ENCODE measurements around the gene PTPN21.

The PTPN21 gene

DNA sequence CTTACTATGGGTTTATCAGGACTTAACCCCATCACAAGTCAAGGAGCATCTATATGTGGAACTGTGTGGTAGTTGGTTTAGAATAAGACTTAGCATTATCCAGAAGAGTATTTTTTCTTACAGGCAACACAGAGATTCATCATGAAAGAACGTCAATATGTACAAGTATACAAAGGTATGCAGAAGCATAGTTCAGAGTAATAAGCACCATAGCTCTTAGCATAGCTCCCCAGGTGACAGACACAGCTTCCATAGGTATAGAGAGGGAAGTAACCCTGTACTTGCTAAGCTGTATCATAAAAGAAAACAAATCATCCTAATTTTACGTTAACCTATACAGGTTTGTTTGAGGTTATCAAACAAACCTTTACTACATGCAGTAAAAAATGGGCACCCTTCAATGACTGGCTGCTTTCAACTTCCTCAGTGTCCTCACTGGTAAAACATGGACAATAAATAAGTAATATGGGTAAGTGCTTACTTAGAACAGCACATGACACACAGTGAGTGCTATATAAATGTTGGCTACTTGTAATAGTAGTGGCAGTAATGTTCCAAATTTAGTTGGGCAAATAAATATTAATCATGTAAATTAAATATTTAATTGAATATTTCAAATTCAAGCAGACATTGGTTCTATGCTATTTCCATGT is 50.9 kb downstream of the PTPN21 start:
- DNase-seq: no peak

DNA sequence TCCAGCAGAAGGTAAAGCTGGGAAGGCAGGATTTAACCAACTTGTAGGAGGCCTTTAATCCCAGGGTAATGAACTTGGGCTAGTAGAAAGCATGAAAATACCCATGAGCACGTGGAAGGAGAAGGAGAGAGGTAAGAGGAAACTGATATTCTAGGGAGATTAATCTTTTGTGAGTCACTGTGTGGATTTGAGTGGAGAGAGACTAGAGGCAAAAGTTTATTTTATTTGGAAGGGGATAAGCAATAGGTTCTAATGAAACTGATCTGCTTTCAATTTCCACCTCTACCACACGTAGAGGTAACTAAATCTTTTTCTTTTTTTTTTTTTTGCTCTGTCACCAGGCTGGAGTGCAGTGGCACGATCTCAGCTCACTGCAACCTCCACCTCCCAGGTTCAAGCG is 52.1 kb downstream of the PTPN21 start:
- no peak for DNase-seq

- DNase-seq: no peak
These were observed 54.2 kb downstream of the PTPN21 start for GRCh38 chr14:88500611-88501010.

GRCh38 chr14:88499225-88499624 is 55.6 kb downstream of the PTPN21 start:
- DNase-seq: no peak

GRCh38 chr14:88496414-88496813 is 58.4 kb downstream of the PTPN21 start:
- no peak for DNase-seq

DNA sequence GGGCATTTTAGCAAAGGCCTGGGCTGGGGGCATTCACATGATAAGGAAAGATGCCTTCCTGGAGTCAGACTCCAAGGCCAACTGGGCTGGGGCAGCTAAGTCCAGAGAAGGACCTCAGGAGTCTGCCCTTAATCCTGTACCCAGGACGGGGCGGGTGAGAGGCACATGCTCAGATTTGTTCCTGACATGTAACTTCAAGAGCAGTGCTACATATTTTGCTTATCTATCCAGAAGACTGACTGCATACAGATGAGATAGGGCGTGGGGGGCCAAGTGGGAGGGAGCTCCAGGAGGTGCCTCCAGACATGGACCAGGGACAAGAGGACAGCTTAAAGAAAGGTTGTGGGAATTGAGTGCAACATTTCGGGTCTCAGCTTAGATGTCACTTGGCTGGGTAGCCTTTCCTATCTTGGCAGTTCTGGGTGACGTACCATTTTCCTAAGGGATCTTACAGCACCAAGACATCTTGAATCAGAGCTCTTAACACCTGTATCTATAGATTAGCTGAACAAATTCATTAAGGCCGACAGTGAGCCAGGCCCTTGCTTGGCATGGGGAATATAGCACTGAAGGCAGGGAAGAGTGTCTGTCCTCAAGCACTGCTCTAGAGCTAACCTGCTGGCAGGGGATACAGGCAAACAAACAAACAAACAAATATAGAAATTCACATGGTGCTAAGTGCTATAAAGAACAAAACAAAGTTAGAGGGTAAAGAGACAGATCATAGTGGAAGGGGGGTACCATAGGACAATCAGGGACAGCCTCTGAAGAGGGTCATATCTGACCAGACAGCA is 61.2 kb downstream of the PTPN21 start:
- DNase-seq: no peak

DNA sequence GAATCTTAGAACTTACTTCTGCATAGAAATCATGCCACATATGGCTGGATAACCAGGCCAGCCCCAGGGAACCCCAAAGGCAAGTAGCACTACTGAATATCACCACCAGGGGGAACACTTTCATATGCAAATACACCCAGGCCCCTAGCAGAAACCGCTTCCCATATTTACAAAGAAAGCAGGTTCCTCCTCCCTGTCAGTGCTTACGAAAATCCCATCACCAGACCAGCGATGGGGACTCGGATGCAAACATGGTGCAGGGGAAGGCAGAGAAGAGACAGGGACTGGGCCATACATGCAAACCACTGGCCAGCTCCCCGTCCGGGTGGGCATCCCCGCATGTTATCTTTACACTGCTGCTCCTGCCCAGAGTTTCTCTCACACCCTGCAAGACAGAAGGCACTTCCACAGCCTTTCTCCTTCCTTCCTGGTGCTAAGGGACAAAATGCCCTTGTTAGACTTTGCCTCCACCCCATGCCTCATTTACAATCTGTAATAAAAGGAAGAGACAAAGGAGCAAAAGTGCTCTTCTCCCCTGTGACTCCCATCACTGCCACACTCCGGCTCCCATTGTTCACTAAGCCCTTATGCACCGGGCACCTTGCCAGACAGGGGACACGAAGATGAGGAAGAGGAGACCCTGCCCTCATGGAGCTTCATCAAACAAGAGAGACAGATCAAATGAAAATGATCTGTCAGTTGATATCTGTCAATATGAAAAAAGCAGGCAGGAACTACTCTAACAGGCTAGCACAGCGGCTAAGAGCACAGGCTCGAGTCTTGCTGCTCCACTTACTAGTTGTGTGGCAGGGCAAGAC is 62.3 kb downstream of the PTPN21 start:
- DNase-seq: peak; percentile 68

DNA sequence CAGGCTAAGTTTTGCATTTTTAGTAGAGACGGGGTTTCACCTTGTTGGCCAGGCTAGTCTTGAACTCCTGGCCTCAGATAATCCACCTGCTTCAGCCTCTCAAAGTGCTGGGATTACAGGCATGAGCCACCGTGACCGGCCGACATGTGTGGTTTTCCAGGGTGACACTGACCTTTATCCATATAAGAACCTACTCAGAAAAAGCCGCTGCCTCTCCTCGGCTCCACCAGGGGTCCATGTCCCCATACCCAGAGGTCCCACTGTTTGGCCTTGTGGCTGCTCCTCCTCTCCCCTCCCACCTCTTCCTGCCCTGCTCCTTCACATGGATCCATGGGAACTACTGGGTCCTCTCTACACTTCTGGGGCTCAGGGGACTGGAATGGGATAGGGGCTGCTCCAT is 64.6 kb downstream of the PTPN21 start:
- DNase-seq: no peak

DNA sequence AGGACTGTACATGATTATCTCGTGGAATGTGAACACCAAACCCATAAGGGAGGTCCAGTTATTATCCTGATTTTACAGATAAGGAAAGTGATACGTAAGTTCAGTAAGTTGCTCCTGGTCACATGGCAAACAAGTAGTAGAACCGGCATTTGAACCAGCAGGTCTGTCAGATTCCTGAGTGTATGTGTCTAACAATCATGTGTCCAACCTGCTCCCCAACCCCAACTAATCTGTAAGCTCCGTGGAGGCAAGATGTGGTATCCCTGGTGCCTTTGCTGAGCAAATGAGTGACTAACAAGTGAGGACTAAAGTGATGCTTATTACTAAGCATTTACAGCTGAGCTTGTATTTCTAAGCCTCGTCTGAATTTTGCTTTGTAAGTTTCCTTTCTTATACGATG is 65.9 kb downstream of the PTPN21 start:
- no peak for DNase-seq

DNA sequence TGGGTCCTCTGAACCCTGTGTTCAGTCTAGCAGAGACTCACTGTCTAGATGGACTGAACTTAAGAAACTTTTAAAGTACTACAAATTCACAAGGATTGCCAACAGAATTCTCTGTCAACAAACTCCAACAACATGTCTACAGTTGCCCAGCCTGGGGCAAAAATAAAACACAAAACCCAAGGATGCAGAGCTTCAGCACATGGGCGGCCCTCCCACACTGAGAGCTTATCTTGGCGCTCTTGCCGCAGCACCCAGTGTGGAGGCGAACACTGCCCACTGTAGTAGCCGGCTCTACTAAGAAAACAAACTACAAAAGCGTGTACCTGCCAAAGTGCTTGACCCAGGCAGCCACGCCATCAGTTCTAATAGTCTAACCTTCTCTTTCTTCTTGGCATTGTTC is 66.7 kb downstream of the PTPN21 start:
- DNase-seq: no peak

GRCh38 chr14:88482524-88482923 is 72.3 kb downstream of the PTPN21 start:
- DNase-seq: no peak

DNA sequence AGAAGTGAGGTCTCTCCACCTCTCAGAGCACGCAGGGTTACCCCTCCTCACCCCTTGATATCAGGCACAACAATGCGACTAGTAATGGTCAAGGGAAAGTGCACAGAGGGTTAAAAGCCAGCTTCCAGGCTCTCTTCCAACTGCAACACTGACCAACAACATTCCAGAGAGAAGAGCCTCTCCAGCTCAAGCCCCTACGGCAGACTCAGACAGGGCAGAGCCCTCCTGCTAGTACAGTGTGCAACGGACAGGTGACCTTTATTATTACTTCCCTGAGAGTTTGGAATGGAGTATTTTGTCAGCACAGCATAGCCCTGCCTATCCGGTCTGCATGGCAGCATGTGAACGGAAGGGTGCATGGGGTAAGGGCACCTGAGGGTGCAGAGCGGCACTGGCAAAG is 73.0 kb downstream of the PTPN21 start:
- no peak for DNase-seq

GRCh38 chr14:88481059-88481458 is 73.7 kb downstream of the PTPN21 start:
- no peak for DNase-seq

GRCh38 chr14:88479574-88479987 is 75.2 kb downstream of the PTPN21 start:
- DNase-seq: no peak

DNA sequence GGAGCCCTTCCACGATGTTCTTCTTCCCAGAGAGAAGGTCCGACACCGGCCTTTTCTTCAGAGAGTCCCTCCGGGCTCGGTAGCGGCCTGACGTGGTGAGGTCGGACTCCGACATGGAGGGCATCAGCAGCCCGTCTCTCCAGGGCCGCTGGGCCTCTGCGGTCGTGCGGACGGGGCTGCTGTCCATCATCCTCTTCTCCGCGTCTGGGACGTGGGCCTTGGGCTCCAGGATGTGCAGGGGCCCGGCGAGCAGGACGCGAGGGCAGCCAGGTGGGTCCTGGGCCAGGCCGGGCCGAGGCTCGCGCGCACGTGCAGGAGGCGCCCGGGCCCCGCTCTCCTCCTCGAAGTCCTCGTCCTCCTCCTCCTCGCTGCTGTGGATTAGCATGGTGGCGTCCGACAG is 75.9 kb downstream of the PTPN21 start:
- DNase-seq: no peak

- no peak for DNase-seq
These were observed 77.1 kb downstream of the PTPN21 start for GRCh38 chr14:88477513-88478250.

DNA sequence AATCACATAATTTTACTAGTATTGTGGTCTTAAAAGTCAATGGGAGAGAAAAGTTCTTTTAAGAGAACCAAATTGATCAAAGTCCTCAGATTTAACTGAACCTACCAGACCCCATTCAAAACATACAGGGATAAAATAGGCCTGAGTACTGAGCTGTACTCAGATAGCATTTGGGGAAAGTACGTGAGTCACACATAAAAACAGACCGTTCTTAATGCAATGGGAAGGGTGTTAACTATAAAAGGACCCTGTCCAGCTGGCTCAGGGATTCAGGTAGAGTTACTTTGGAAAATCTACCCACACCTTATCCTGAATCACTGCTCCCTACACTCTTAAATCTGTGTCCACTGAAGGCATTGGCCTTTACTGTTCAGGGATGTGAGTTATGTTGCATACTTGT is 78.0 kb downstream of the PTPN21 start:
- DNase-seq: no peak

DNA sequence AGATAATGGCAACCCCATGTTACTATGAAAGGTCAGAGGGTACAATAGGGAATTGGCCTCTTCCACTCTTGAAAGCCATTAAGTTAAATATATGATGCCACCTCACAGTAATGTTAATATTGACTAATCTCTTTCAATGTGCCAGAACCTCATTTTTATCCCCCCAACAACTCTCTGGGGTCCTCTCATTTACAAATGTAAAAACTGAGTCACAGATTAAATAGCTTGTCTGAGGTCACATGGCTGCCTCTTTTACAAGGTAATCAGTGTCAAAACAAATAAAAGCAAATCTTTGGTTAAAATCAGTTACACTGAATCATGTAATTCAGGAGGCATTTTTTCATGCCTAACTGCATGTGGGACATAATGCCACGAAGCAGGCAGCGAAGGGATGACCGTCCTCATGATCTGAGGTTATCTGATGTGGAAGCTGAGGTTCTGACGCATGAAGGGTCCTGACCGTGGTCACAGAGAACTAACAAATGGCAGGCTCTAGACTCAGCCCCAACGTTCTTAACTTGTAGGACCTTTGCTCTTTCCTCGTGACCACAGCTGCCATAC is 78.5 kb downstream of the PTPN21 start:
- no peak for DNase-seq

GRCh38 chr14:88473791-88474190 is 81.0 kb downstream of the PTPN21 start:
- no peak for DNase-seq

DNA sequence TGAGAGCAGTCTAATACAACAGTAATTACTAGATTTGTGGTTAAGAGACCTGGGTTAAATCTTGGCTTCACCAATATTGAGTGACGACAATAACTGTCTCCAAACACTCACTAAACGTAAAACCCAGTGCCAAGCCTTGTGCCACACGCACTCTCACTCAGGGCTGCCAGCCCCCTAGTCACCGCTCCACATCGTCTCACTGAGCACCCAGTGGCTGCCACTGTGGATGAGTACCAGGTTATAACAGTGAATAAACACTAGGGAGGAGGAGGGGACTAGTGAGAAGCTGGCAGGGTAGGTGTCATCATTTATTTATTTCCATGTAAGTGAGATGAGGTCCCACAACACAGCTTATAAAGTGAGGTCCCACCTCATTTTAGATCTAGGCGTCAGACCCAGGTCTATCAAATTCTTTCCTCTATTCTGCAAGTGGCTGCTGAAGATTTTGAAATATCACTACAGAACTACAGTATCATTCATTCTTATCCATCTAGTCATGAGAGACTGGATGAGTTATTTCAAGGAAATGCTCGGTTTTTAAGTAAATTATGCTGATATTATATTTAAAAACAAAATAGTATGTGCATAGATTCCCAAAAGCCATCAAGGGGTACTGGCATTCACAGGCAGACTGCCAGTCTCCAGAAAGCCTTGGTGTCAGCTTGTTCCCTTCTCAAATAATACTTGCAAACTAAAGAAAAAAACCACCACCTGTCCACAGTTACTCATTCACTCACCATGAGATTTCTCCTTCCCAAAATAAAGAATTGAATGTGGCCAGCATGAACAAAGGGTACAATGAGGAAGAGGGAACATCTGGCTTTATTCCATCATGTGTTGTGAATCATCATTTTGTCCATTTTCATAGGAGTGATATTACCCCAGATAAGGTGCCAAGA is 84.0 kb downstream of the PTPN21 start:
- DNase-seq: no peak

GRCh38 chr14:88468406-88468805 is 86.4 kb downstream of the PTPN21 start:
- DNase-seq: no peak

DNA sequence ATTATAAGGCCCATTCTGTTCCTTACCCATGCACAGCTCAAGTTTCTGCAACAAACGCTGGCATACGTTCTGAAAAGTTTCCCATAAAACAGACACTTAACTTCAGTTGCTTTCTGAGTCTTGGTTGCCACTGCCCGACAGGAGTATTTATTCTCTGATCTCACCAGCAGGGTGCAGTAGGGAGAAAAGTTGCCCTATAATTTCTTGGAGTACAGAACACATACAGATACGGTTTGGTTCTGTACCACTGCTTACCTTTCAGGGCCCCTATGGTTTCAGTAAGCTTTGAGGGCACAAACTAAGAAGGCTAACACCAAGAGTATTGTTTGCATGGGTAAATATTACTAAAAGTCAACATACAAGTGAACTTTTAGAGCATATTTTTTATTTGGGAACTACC is 91.5 kb downstream of the PTPN21 start:
- peak; percentile 2 for DNase-seq
